Measurements from ENCODE around the gene CADPS2.

DNA sequence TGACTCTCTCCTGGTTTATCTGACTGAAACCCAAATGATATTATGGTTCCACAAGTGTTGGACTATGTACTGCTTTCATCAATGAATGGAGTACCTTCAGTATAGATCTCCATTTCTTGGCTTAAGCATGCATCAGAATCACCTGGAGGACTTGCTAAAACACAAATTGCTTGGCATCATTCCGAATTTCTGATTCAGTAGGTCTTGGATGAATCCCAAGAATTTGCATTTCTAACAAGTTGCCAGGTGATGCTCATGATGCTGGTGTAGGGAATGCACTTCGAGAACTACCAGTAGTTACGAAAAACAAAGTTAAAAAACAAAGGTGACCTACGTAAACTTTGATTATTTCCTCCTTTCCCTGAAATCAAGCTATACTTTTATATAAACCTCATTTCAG lies 462.7 kb downstream of the CADPS2 start:
- TF ChIP-seq, protein P1, sequence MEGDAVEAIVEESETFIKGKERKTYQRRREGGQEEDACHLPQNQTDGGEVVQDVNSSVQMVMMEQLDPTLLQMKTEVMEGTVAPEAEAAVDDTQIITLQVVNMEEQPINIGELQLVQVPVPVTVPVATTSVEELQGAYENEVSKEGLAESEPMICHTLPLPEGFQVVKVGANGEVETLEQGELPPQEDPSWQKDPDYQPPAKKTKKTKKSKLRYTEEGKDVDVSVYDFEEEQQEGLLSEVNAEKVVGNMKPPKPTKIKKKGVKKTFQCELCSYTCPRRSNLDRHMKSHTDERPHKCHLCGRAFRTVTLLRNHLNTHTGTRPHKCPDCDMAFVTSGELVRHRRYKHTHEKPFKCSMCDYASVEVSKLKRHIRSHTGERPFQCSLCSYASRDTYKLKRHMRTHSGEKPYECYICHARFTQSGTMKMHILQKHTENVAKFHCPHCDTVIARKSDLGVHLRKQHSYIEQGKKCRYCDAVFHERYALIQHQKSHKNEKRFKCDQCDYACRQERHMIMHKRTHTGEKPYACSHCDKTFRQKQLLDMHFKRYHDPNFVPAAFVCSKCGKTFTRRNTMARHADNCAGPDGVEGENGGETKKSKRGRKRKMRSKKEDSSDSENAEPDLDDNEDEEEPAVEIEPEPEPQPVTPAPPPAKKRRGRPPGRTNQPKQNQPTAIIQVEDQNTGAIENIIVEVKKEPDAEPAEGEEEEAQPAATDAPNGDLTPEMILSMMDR (IDR thresholded peaks at IDR 0.05 in 4 of 5, conservative IDR thresholded peaks at IDR 0.05 in 1 of 5): no peak
- TF ChIP-seq POLR2A (IDR thresholded peaks at IDR 0.05): no peak
